Astrocyte (in vitro differentiated cells and primary cell): ENCODE results near the gene PDE6G. TPM values are rescaled to one million over a fixed set of nuclear protein-coding genes. Genes with fewer than 3 reads are reported as not detected.
A peak's percentile ranks its signal among the peaks of the same experiment; 100 is the strongest.

Experiments
- DNase-seq: peaks from one replicate; pipeline ENCODE4 v3.0.0-alpha.2; 2010; ENCODE audit warnings: low read depth
- FAIRE-seq: peaks from 2 replicates; lab custom pipeline; 2011; peaks lifted over from hg19 to GRCh38; lab: Jason Lieb, UNC
- H2AFZ ChIP-seq: 2 replicates; pipeline ENCODE4 v1.6.0; 2012; ENCODE audit warnings: low read depth, low read length, inconsistent platforms
- H3K27ac ChIP-seq: 2 replicates; pipeline ENCODE4 v1.5.1; 2011; ENCODE audit warnings: low read depth, low read length, inconsistent platforms
- H3K27me3 ChIP-seq: 2 replicates; pipeline ENCODE4 v1.6.0; 2011; ENCODE audit warnings: low read length, inconsistent platforms; ENCODE audit not compliant: insufficient read depth
- H3K36me3 ChIP-seq: 2 replicates; pipeline ENCODE4 v1.5.1; 2011; ENCODE audit warnings: low read length, inconsistent platforms; ENCODE audit not compliant: insufficient read depth
- H3K4me1 ChIP-seq: 2 replicates; pipeline ENCODE4 v1.5.1; 2011; ENCODE audit warnings: low read length, inconsistent platforms; ENCODE audit not compliant: insufficient read depth
- H3K4me2 ChIP-seq: 2 replicates; pipeline ENCODE4 v1.6.0; 2012; ENCODE audit warnings: low read length, inconsistent platforms
- H3K4me3 ChIP-seq: 2 replicates; pipeline ENCODE4 v1.5.1; 2011; ENCODE audit warnings: low read depth, mild to moderate bottlenecking, low read length, inconsistent platforms; ENCODE audit not compliant: insufficient read depth
- H3K79me2 ChIP-seq: 2 replicates; pipeline ENCODE4 v1.6.0; 2012; ENCODE audit warnings: mild to moderate bottlenecking, low read length, inconsistent platforms; ENCODE audit not compliant: insufficient read depth
- H3K9ac ChIP-seq: 2 replicates; pipeline ENCODE4 v1.6.0; 2012; ENCODE audit warnings: mild to moderate bottlenecking, low read length, inconsistent platforms
- H3K9me3 ChIP-seq: 2 replicates; pipeline ENCODE4 v1.5.1; 2012; ENCODE audit warnings: low read depth, mild to moderate bottlenecking, low read length, inconsistent platforms; ENCODE audit not compliant: insufficient read depth
- H4K20me1 ChIP-seq: 2 replicates; pipeline ENCODE4 v1.6.0; 2012; ENCODE audit warnings: low read length, inconsistent platforms; ENCODE audit not compliant: insufficient read depth
- H3K27ac Mint-ChIP-seq: one replicate; pipeline ENCODE4 v1.8.0; 2021; ENCODE audit warnings: mild to moderate bottlenecking, mixed read lengths; ENCODE audit not compliant: unreplicated experiment
- H3K27me3 Mint-ChIP-seq: one replicate; pipeline ENCODE4 v1.8.0; 2021; ENCODE audit warnings: low read depth, mixed read lengths; ENCODE audit not compliant: unreplicated experiment
- H3K36me3 Mint-ChIP-seq: one replicate; pipeline ENCODE4 v1.8.0; 2021; ENCODE audit warnings: low read depth, mixed read lengths; ENCODE audit not compliant: unreplicated experiment
- H3K4me1 Mint-ChIP-seq: one replicate; pipeline ENCODE4 v1.8.0; 2021; ENCODE audit warnings: low read depth, mixed read lengths; ENCODE audit not compliant: unreplicated experiment
- H3K4me3 Mint-ChIP-seq: one replicate; pipeline ENCODE4 v1.8.0; 2021; ENCODE audit warnings: mild to moderate bottlenecking, moderate library complexity, mixed read lengths; ENCODE audit not compliant: unreplicated experiment
- H3K9me3 Mint-ChIP-seq: one replicate; pipeline ENCODE4 v1.8.0; 2021; ENCODE audit warnings: mild to moderate bottlenecking, mixed read lengths; ENCODE audit not compliant: unreplicated experiment
- CTCF ChIP-seq: IDR thresholded peaks from 2 replicates; pipeline ENCODE4 v1.5.1; 2011; ENCODE audit warnings: low read depth, mild to moderate bottlenecking, inconsistent platforms, low read length, moderate library complexity; ENCODE audit not compliant: insufficient read depth
- EZH2 ChIP-seq: IDR thresholded peaks from 2 replicates; pipeline ENCODE4 v1.6.1; 2012; ENCODE audit warnings: mild to moderate bottlenecking, low read length, inconsistent platforms; ENCODE audit not compliant: insufficient read depth
- total RNA-seq: library from RNA; stranded (reverse); gene quantifications from 2 replicates; pipeline ENCODE4 v1.2.1, GENCODE V29; 2021

The PDE6G gene
- total RNA-seq, 1 donor from 2014 or later, result not detected

DNA sequence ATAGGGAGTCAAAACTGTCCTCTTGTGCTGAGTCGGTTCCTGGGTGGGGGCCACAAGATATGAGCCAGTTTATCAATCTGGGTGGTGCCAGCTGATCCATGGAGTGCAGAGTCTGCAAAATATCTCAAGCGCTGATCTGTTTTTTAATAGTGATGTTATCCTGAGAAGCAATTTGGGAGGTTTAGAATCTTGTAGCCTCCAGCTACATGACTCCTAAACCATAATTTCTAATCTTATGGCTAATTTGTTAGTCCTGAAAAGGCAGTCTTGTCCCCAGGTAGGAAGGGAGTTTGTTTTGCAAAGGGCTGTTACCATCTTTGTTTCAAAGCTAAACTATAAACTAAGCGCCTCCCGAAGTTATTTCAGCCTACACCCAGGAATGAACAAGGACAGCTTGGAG lies 17.7 kb downstream of the PDE6G start:
- Histone ChIP-seq H3K9me3 (no peaks in the 10 kb centered on the region), H3K4me1 (peaks cover 22% of the 10 kb centered on the region), H3K27me3 (no peaks in the 10 kb centered on the region), H3K79me2 (peaks cover 31% of the 10 kb centered on the region), H3K4me2 (no peak overlapping the region), H3K4me3 (no peak overlapping the region), H3K27ac (no peak overlapping the region), H4K20me1 (peaks cover 26% of the 10 kb centered on the region), H3K9ac (no peak overlapping the region), H3K36me3 (peaks cover 2% of the 10 kb centered on the region), H2AFZ (no peak overlapping the region)
- Mint-ChIP-seq H3K27me3 (no peaks in the 10 kb centered on the region), H3K4me3 (peak overlapping the region; percentile 74), H3K36me3 (no peaks in the 10 kb centered on the region), H3K27ac (no peak overlapping the region), H3K9me3 (no peaks in the 10 kb centered on the region), H3K4me1 (peaks cover 11% of the 10 kb centered on the region)
- TF ChIP-seq EZH2, result no peak
- no peak for TF ChIP-seq CTCF
- DNase-seq (no peak), FAIRE-seq (no peak)

DNA sequence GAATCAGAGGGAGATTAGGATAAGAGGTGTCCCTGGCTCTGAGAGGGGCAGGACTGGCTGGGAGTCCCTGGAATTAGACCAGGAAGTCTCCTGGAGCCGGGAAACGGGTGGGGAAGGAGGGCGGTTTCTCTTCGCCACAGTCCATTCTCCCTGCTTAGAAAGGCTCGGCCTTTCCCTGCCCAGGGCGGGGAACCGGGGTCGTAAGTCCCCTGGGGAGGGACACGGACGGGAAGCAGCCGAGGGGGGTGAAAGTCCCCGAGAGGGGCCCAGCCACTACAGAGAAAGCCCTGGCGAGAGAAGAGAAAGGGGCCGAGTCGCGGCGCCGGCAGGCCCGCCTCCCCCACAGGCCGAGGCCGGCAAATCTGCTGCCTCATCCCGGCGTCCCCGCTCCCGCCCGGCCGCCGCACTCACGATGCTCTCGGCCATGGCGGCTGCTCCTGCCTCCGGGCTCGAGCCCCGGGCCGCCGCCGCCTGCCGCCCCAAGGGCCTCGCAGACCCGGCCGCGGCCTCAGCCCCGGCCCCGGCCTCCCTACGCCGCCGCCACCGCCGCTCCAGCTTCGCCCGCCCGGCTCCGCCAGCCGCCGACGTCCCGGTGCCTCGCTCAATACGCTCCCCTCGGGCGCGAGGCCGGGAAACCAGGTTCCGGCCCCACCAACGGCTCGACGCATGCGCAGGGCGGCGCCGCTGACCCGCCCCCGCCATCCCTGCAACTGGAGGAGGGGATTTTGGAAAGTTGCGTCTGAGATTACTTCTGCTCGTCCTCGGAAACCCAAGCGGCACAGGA lies 19.6 kb downstream of the PDE6G start, which contains the start of the genes NPLOC4 and TSPAN10:
NPLOC4 (minus strand) TSS at position 608 of the 784 bp plus-strand sequence; CDS start at position 426, 182 bp downstream.
TSPAN10 (plus strand) TSS at position 692 of the 784 bp plus-strand sequence. CDS start 5,217 bp downstream, outside the sequence.
- Mint-ChIP-seq H3K36me3 (peaks cover 3% of the 10 kb centered on the region), H3K27ac (peak within 1 kb of the TSS; percentile 96), H3K27me3 (no peaks in the 10 kb centered on the region), H3K4me1 (peaks cover 12% of the 10 kb centered on the region), H3K4me3 (peak within 1 kb of the TSS; percentile 98), H3K9me3 (no peaks in the 10 kb centered on the region)
- peak within 1 kb of the TSS; percentile 89 for H3K27ac ChIP-seq
- H3K9me3 ChIP-seq, result no peaks in the 10 kb centered on the region
- FAIRE-seq (no peak), DNase-seq (peak; percentile 53)
- H2AFZ ChIP-seq, result peak within 1 kb of the TSS; percentile 88
- H4K20me1 ChIP-seq, result peaks cover 43% of the 10 kb centered on the region
- peak within 1 kb of the TSS; percentile 96 for H3K4me2 ChIP-seq
- peaks cover 7% of the 10 kb centered on the region for H3K36me3 ChIP-seq
- TF ChIP-seq CTCF, result no peak
- TF ChIP-seq EZH2, result no peak
- H3K9ac ChIP-seq, result peak within 1 kb of the TSS; percentile 97
- peaks cover 12% of the 10 kb centered on the region for H3K4me1 ChIP-seq
- peaks cover 50% of the 10 kb centered on the region for H3K79me2 ChIP-seq
- H3K27me3 ChIP-seq, result no peaks in the 10 kb centered on the region
- H3K4me3 ChIP-seq, result peak within 1 kb of the TSS; percentile 86
